Psoas muscle (tissue), 8 donors: ENCODE results near the gene TSPAN33. TPM values are rescaled to one million over a fixed set of nuclear protein-coding genes. Genes with fewer than 3 reads are reported as not detected.
A peak's percentile ranks its signal among the peaks of the same experiment; 100 is the strongest.

ENCODE experiments used
- ATAC-seq, 4 donors: fragments of 200-7000 bp; cut with Tn5 transposase; one replicate each; pipeline ENCODE4 v1.9.1; 2020; ENCODE audit warnings: moderate library complexity in 3 of 4, mild to moderate bottlenecking in 2 of 4
- DNase-seq, 2 donors: peaks; one replicate each; pipeline ENCODE4 v3.0.0-alpha.2; 2020
- H3K27ac ChIP-seq: fragments of 200-600 bp; one replicate; pipeline ENCODE4 v1.8.0; 2022
- H3K27me3 ChIP-seq, 3 donors: fragments of 200-600 bp in 1 of 3; one replicate each; pipeline versions ENCODE4 v1.6.1 to v1.8.0; 2013 to 2022; ENCODE audit warnings: low read length in 2 of 3, mild to moderate bottlenecking in 2 of 3, moderate library complexity in 1 of 3; ENCODE audit not compliant: insufficient read depth in 3 of 3
- H3K36me3 ChIP-seq, 2 donors: fragments of 200-600 bp in 1 of 2; one replicate each; pipeline versions ENCODE4 v1.6.1 to v1.8.0; 2013 to 2022; ENCODE audit warnings: low read depth in 1 of 2, mild to moderate bottlenecking in 1 of 2, moderate library complexity in 1 of 2; ENCODE audit not compliant: insufficient read depth in 1 of 2
- H3K4me1 ChIP-seq: fragments of 200-600 bp; one replicate; pipeline ENCODE4 v1.8.0; 2022
- H3K4me3 ChIP-seq: fragments of 200-600 bp; one replicate; pipeline ENCODE4 v1.8.0; 2022; ENCODE audit warnings: mild to moderate bottlenecking
- H3K9me3 ChIP-seq: fragments of 200-600 bp; one replicate; pipeline ENCODE4 v1.8.0; 2022
- WGBS, 3 donors: extraction: QIAGEN DNeasy Blood & Tissue Kit; methylation state at CpG; one replicate each; pipeline versions ENCODE4 v1.1.6 to v1.1.7; 2013; 5-methylcytosine and 5-hydroxymethylcytosine counted together
- intact Hi-C, 2 donors: fragments of 100-400 bp; cut with DNase I; formaldehyde crosslinking; loops; one replicate each; pipeline versions ENCODE4 v1.11.0 to v1.14.2; 2022
- polyA plus RNA-seq, 3 donors: library from polyadenylated mRNA; stranded (reverse); fragments of 200-250 nt; gene quantifications; one replicate each; pipeline ENCODE4 v1.2.3, GENCODE V29; 2013
- total RNA-seq, 4 donors: library from RNA; stranded (reverse); fragmentation: NEBNext Ultra II Directional in 2 of 4; extraction: Animal tissue kit (Norgen Biotek cat#: 25700) in 2 of 4; gene quantifications; one replicate each; pipeline versions ENCODE4 v1.2.1 to v1.2.4, GENCODE V29; 2021 to 2023
- TF ChIP-seq, protein P1 (sequence below): fragments of 200-600 bp; IDR thresholded peaks from one replicate; pipeline ENCODE4 v1.8.0; 2022; ENCODE audit warnings: antibody characterized with exemption
- donor health status: healthy with polysubstance abuse.
- donor health status: DM: no; HTN: no; CAD: no; lungs with moderate emphysema.
- donor health status: Bipolar disorder and iron deficiency.
- donor health status: healthy.
- donor health status: DM: yes; HTN: yes; CAD: no.
- donor health status: DM: no; HTN: no; CAD: no.
- donor health status: DM: no; HTN: no; CAD: no.
- donor health status: DM: yes; HTN: yes; CAD: no.

TSPAN33 gene
- total and polyA plus RNA-seq, 7 donors, result 2.2 to 15.4 (median 9.1) TPM

DNA sequence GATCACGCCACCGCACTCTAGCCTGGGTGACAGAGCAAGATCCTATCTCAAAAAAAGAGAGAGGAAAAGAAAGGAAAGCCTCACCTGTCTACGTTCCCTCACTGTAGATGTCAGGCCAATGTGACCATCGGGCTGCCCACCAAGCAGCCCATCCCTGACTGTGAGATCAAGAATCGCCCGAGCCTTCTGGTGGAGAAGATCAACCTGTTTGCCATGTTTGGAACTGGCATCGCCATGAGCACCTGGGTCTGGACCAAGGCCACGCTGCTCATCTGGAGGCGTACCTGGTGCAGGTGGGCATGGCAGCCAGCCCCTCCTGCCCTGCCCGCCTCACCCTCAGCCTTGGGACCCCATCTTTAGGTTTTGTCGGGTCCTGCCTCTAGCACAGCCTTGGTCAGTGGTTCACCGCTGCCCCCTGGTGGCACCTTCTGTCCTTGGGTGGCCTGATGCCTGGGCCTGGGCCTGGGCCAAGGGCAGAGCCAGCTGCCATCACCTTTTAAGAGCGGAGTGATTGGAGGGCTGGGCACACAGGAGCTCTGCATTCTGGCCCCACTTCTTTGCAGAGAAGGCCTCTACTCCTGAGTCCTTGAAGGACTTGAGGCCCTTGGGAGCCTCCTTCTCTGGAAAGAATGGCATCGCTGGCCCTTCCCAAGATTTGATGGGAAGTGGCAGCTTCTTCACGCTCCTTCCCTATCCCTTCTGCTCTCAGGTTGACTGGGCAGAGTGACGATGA is 65.9 kb downstream of the TSPAN33 start:
- WGBS, 3 donors, result 69 to 75% (median 70%) methylated on average over 16 of the region's 16 CpGs
- intact Hi-C loops, result loop anchor here (1.0 to 10.0 kb wide), 4 partner anchors 46 to 434 kb away; no protein-coding TSS in a partner anchor
- TF ChIP-seq, protein P1, sequence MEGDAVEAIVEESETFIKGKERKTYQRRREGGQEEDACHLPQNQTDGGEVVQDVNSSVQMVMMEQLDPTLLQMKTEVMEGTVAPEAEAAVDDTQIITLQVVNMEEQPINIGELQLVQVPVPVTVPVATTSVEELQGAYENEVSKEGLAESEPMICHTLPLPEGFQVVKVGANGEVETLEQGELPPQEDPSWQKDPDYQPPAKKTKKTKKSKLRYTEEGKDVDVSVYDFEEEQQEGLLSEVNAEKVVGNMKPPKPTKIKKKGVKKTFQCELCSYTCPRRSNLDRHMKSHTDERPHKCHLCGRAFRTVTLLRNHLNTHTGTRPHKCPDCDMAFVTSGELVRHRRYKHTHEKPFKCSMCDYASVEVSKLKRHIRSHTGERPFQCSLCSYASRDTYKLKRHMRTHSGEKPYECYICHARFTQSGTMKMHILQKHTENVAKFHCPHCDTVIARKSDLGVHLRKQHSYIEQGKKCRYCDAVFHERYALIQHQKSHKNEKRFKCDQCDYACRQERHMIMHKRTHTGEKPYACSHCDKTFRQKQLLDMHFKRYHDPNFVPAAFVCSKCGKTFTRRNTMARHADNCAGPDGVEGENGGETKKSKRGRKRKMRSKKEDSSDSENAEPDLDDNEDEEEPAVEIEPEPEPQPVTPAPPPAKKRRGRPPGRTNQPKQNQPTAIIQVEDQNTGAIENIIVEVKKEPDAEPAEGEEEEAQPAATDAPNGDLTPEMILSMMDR, result peak; percentile 90
- Histone ChIP-seq H3K4me3 (no peak overlapping the region), H3K4me1 (no peaks in the 10 kb centered on the region), H3K36me3 (peaks cover 0 to 33% of the 10 kb centered on the region in 2 donors), H3K27me3 (no peaks in the 10 kb centered on the region), H3K27ac (no peak overlapping the region), H3K9me3 (no peaks in the 10 kb centered on the region)
- ATAC-seq (peak; percentile 87 to 98 (median 94)), DNase-seq (peak; percentile 81 to 91)

DNA sequence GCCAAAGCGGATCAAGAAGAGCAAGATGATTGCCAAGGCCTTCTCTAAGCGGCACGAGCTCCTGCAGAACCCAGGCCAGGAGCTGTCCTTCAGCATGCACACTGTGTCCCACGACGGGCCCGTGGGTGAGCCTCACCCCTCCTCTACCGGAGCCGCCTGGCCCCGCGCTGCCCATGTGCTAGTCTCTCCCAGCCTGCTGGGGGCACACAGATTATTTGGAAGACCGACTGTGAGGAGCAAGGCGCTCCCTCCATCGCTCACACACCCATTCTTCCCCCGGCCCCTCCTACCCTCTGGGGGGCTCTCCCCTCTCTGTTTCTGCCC is 66.4 kb downstream of the TSPAN33 start:
- no peaks in the 10 kb centered on the region for H3K27me3 ChIP-seq
- 79 to 84% (median 80%) methylated on average over 14 of the region's 14 CpGs for WGBS, 3 donors

DNA sequence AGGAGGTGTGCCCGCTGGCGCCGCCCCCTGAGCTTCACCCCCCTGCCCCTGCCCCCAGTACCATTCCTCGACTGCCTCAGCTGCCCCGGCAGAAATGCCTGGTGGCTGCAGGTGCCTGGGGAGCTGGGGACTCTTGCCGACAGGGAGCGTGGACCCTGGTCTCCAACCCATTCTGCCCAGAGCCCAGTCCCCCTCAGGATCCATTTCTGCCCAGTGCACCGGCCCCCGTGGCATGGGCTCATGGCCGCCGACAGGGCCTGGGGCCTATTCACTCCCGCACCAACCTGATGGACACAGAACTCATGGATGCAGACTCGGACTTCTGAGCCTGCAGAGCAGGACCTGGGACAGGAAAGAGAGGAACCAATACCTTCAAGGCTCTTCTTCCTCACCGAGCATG is 67.6 kb downstream of the TSPAN33 start:
- no peaks in the 10 kb centered on the region for H3K27me3 ChIP-seq
- intact Hi-C loops, result loop anchor here (10.0 kb wide), 2 partner anchors 253 to 433 kb away; no protein-coding TSS in a partner anchor

More for the DNA sequence above, 66.4 kb downstream of the TSPAN33 start:
- Histone ChIP-seq H3K27ac (no peak overlapping the region), H3K36me3 (peaks cover 0 to 28% of the 10 kb centered on the region in 2 donors), H3K4me3 (no peak overlapping the region), H3K4me1 (no peaks in the 10 kb centered on the region), H3K9me3 (no peaks in the 10 kb centered on the region)
- ATAC-seq (peak in 3 of 4 donors; percentile 6 to 28 (median 9)), DNase-seq (no peak)
- TF ChIP-seq, protein P1, result no peak
- intact Hi-C loops, result loop anchor here (1.0 to 10.0 kb wide), 4 partner anchors 46 to 434 kb away; no protein-coding TSS in a partner anchor

DNA sequence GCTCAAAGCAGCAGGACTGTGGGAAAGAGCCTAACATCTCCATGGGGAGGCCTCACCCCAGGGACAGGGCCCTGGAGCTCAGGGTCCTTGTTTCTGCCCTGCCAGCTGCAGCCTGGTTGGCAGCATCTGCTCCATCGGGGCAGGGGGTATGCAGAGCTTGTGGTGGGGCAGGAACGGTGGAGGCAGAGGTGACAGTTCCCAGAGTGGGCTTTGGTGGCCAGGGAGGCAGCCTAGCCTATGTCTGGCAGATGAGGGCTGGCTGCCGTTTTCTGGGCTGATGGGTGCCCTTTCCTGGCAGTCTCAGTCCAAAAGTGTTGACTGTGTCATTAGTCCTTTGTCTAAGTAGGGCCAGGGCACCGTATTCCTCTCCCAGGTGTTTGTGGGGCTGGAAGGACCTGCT is 68.1 kb downstream of the TSPAN33 start:
- WGBS, 3 donors, result 81 to 83% (median 83%) methylated on average over 4 of the region's 4 CpGs
- intact Hi-C loops, result loop anchor here (10.0 kb wide), 2 partner anchors 252 to 432 kb away; no protein-coding TSS in a partner anchor
- Histone ChIP-seq H3K27ac (no peak overlapping the region), H3K4me1 (no peaks in the 10 kb centered on the region), H3K27me3 (no peaks in the 10 kb centered on the region), H3K4me3 (no peak overlapping the region), H3K9me3 (no peaks in the 10 kb centered on the region), H3K36me3 (peaks cover 0 to 20% of the 10 kb centered on the region in 2 donors)
- DNase-seq (no peak), ATAC-seq (no peak)
- TF ChIP-seq, protein P1, result no peak

More for the DNA sequence above, 67.6 kb downstream of the TSPAN33 start:
- 92 to 97% (median 95%) methylated on average over 9 to 14 of the region's 14 CpGs for WGBS, 3 donors
- no peaks in the 10 kb centered on the region for H3K9me3 ChIP-seq
- no peak for DNase-seq
- H3K27ac ChIP-seq, result no peak overlapping the region
- H3K4me3 ChIP-seq, result no peak overlapping the region
- no peak for ATAC-seq
- no peaks in the 10 kb centered on the region for H3K4me1 ChIP-seq
- peaks cover 0 to 22% of the 10 kb centered on the region in 2 donors for H3K36me3 ChIP-seq
- TF ChIP-seq, protein P1, result no peak
